ENCODE data around the gene GALNT2.

The GALNT2 gene

GRCh38 chr1:230171356-230172015 lies 104.4 kb downstream of the GALNT2 start:
- DNase-seq (ENCODE audit: low read depth) = no peak
- no peak overlapping the region for H3K4me3 ChIP-seq (ENCODE audit: low read length)
- TF ChIP-seq CTCF (IDR thresholded peaks at IDR 0.05; ENCODE audit: insufficient read depth, low read depth, low read length, missing control alignments) = no peak

DNA sequence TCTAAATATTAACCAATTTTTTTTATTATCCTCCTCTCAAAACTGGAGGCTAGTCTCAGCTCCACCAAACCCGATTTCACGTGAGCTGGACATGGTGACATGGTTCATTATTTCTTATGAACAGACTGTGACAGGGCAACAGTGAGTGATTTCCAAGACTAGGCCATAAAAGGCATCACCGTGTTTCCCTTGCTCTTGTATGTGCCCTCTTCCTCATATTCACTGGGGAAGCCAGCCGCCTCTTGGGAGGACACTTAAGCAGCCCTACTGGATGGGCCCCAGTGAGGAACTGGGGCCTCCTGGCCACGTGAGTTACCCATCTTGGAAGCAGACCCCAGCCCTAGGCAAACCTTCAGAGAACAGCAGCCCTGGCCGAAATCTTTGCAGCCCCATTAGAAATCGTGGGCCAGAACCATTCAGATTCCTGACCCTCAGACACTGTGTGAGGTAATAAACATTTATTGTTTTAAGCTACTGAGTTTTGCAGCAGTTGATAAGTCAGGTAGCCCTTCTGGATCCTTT lies 105.0 kb downstream of the GALNT2 start:
- DNase-seq (ENCODE audit: low read depth) = no peak
- no peak for TF ChIP-seq CTCF (IDR thresholded peaks at IDR 0.05; ENCODE audit: insufficient read depth, low read depth, low read length, missing control alignments)
- H3K4me3 ChIP-seq (ENCODE audit: low read length) = no peak overlapping the region

DNA sequence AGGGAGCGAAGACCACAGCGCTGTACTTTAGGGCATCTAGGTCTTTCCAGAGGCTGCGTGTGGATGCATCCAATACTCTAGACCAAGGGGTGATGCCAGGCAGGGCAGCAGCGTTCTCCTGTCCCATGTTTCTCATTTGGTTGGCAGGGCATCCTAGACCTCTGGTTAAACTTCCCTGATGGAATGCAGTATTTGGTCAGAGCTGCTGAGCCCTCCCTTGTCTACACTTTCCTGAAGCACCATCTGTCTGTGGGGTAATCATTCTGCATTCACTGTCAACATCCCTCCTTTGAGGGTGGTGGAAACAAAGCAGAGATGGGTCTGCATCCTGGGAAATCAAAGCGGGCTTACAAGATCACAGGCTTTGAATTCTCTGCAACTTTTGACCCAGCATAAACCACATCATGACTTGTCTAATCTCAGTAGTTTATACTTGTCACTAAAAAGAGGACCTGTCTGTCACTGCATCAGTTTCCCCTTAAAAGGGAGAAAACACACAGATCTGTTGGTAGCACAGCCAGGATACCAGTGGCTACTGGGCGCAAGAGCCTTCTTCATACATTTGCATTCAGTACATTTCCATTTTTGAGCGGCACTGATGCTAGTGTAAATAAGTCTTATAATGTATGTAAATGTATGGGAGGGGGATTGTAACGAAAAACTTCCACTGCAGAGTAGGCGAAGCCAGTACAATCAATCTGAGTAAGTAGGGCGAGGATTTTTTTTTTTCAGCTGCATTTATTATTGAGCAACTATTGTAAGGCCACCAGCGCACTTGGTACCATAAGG lies 106.3 kb downstream of the GALNT2 start:
- no peak for DNase-seq (ENCODE audit: low read depth)
- no peak for TF ChIP-seq CTCF (IDR thresholded peaks at IDR 0.05; ENCODE audit: insufficient read depth, low read depth, low read length, missing control alignments)
- no peak overlapping the region for H3K4me3 ChIP-seq (ENCODE audit: low read length)

DNA sequence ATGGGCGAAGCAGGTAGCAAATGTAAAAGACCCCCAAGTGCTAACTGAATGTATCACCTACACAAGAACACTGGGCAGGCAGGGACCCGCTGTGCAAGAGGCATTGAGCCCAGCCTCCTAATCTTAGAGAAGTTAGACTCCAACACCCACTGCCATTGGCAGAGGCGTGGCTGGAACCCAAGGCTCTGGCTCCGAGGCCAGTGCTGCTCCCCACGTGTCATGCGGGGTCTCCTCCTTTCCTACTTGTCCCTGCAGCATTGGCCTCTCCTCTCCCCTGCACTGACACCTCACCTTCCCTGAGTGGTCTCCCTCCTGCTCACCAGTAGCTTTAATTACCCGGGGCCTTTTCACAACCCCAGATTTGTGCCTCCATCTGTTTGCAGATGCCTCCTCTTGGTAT lies 107.0 kb downstream of the GALNT2 start:
- H3K4me3 ChIP-seq (ENCODE audit: low read length) = no peak overlapping the region
- TF ChIP-seq CTCF (IDR thresholded peaks at IDR 0.05; ENCODE audit: insufficient read depth, low read depth, low read length, missing control alignments) = no peak
- no peak for DNase-seq (ENCODE audit: low read depth)

DNA sequence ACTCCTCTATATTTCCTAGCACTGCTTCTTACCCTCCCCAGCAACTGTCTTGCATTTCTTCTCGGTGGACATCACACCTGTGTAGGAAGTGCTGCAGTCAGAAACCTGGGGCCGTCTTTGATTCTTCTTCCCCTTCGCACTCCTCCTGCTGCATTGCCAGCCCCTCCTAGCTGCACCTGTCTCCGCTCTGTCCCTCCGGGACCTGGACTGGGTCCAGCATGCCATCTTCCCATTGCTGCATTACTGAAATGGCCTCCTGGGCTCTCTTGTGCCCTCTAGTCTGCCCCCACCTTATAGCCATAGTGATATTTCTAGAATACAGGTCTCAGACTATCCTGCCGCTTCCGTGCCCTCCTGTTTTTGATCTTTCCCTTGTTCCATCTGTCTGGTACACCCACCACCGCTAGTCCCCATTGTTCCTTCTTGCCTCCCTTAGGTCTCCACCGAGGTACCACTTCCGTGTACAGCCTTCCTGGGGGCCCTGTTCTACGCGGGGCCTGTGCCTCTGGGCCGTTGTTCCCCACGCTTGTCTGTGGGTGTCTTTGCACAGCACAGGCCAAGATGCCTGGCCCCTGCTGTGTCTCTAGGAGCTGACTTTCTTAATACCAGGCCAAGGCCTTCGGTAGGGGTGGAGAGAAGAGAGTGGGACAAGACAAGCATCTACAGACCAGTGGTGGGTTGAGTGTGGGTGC lies 107.6 kb downstream of the GALNT2 start:
- TF ChIP-seq CTCF (IDR thresholded peaks at IDR 0.05; ENCODE audit: insufficient read depth, low read depth, low read length, missing control alignments) = no peak
- no peak overlapping the region for H3K4me3 ChIP-seq (ENCODE audit: low read length)
- DNase-seq (ENCODE audit: low read depth) = no peak

GRCh38 chr1:230175163-230175747 lies 108.2 kb downstream of the GALNT2 start:
- no peak for TF ChIP-seq CTCF (IDR thresholded peaks at IDR 0.05; ENCODE audit: insufficient read depth, low read depth, low read length, missing control alignments)
- no peak overlapping the region for H3K4me3 ChIP-seq (ENCODE audit: low read length)
- no peak for DNase-seq (ENCODE audit: low read depth)

Data from epithelial cell of esophagus (primary cell).